ENCODE measurements around the gene TMEM240. TPM values are rescaled to one million over a fixed set of nuclear protein-coding genes. Genes with fewer than 3 reads are reported as not detected.
"Not testable (repeated sequence)": the region's sequence is repeated elsewhere in the genome, so short reads cannot be mapped to it uniquely, and the experiment has no call there.

Gene TMEM240
- total RNA-seq, 1 donor from 2014 or later: 1.4 TPM

- DNase-seq (ENCODE audit: low read depth in 2 of 2): no peak
These were observed 599 bp upstream of the TMEM240 start for GRCh38 chr1:1540818-1541628.

DNA sequence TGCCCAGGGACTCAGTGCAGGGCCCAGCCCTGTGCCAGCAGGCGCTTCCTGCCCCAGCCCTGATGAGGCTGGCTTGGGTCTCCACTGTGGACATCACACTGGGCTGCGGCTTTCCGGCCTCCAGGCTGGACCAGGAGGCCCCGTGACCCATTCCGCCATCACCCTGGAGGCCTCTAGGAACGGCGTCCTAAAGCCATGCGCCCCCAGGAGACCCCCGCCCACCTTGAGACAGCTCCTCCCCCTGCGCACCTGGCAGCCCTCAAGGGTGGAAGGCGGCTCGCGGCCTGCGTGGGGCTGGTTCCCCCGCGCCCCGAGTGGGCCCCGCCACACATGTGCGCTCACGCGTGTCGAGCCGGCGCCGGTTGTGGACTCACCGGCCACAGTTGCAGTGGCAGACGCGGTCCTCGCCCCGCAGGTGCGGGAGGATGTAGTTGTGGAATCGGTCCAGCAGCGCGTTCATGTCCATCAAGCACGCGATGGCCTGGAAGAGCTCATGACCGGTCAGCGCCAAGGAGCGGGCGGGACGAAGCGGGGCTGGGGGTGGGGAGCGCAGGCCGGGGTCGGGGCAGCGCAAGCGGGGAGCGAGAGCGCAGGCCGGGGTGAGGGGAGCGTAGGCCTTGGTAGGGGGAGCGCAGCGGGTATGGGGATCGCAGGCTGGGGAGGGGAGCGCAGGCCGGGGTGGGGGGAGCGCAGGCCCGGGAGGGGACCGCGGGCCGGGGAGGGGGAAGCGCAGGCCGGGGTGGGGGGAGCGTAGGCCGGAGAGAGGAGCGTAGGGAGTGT is 924 bp downstream of the TMEM240 start:
- peak; percentile 50 to 57 for DNase-seq (ENCODE audit: low read depth in 2 of 2)

- no peak for DNase-seq (ENCODE audit: low read depth in 2 of 2)
These were observed 1.5 kb downstream of the TMEM240 start for GRCh38 chr1:1538989-1539309.

- DNase-seq (ENCODE audit: low read depth in 2 of 2): no peak
These were observed 2.1 kb downstream of the TMEM240 start for GRCh38 chr1:1538334-1538733.

DNA sequence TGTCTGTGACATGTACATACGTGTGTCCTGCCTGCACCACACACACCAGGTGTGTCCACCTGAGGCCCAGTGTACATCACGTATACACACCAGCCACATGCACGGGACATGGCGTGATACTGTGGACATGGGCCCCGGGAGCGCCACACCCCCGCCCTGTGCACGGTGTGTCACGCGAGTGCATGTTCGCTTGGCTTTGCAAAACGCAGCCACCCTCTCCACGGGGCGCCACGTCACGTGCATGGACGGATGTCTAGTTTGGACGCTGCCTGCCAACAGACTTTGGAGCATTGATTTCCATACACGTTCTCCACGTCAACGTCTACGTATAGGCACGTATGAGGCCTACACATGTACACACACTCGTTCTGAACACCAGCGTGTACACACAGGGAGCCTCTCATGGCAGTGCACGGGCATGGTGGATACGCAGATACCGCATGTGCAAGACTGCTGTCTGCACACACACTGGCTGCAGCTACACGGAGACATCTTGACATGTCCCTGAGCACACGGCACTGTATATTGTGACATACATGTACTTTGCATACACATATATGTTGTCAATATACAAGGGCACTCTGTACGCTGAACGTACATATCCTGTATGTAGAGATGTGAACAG is 2.7 kb downstream of the TMEM240 start:
- DNase-seq (ENCODE audit: low read depth in 2 of 2): no peak

DNA sequence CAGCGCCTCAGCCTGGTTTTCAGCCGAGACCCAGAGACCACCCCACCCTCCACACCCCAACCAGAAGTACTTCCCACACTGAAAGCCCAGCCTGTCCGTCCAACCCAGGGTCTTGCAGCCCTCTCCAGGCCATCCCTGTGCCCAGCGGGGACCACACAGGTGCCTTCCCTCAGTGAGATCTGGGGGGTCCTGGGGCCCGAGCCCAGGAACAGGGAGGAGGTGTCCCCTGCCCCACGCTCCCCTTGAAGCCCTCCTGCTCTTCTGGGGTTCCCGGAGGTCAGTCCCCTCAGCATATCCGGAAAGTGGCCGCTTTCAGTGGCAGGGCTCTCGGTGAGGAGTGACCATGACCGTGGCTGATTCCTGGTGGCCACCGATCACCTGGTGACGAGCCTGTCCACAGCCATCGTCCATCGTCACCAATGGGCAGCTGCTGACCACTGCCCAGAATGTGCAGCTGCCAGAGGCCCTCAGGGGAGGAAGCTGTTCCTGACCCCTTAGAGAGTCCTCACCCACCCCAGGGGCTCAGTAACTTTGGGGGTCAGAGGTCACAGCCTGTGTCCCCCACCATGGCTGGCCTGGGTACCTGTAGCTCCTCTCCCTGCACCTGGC is 3.4 kb downstream of the TMEM240 start:
- DNase-seq (ENCODE audit: low read depth in 2 of 2): no peak

DNA sequence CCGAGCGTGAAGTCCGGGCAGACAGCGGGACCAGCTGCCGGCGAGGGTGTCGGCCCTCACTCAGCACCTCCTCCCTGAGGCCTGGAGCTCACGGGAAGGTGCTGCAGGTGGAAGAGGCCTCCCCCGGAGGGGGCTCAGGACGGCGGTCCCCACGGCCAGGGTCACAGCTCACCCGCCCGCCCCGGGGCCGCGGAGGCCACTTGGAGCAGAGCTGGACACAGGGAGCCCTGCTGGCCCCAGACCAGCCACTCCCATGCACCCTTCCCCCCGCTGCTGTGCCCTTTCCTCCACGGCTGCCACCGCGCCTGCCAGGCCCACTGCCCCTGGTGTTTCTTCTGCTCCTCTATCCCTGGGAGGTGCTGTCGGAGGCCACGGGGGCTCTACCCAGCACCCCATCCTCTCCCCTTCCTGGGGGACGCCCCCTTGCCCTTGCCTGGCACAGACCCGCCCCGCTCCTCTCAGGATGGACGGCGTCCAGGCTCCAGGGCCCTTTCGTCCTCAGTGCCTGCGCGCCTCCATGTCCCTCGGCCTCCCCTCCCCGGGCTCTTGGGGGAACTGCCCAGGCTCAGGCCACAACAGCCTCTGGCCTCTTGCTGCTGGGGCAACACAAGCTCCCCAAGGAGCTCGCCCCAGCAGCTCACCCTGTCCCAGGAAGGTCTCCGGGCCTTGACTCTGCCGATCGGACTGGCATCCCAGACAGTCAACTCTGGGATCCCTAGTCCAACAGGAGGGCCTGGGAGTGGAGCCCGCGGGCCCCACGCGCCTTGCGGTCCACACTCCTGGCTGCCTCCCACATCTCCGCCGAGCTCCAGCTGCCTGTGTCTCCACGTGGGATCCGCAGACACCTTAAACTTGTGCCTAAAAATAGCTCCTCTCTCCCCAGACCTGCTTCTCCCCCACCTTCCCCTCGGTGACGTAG is 4.1 kb downstream of the TMEM240 start:
- no peak for DNase-seq (ENCODE audit: low read depth in 2 of 2)

DNA sequence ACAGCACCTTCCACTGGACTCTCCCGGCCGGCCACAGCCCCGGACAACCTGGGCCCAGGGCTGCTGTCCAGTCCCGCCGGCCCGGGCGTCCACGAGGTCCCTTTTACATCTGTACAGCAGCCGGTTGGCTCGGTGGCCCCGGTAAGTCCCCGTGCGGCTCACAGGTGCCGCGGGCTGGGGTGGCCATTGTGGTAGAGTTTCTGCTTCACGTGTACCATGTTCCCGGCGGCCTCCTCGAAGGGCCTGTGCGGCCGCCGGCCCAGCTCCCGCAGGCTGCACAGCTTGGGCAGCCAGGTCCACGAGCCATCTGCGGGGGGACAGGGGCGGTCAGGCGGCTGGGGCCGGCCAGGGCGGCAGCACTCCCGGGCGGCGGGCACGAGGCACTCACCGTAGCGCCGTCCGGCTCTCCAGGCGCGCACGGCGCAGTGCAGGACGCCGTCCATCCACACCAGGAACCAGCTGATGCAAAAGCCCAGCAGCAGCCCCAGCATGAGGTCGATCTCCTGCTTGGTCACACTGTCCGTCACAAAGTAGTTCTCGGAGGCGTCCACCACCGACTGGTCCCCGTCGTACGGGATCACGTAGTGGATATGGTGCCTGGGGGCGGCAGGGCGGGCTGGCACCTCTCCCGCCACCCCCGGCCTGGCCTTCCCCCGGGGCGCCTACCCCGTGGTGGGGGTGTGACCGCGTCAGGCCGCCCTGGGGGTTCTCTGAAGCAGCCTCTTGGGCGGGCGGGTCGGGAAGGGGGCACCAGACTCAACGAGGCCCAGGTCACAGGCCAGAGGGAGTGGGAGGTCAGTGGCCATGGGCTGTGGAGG is 5.0 kb downstream of the TMEM240 start:
- no peak for DNase-seq (ENCODE audit: low read depth in 2 of 2)

DNA sequence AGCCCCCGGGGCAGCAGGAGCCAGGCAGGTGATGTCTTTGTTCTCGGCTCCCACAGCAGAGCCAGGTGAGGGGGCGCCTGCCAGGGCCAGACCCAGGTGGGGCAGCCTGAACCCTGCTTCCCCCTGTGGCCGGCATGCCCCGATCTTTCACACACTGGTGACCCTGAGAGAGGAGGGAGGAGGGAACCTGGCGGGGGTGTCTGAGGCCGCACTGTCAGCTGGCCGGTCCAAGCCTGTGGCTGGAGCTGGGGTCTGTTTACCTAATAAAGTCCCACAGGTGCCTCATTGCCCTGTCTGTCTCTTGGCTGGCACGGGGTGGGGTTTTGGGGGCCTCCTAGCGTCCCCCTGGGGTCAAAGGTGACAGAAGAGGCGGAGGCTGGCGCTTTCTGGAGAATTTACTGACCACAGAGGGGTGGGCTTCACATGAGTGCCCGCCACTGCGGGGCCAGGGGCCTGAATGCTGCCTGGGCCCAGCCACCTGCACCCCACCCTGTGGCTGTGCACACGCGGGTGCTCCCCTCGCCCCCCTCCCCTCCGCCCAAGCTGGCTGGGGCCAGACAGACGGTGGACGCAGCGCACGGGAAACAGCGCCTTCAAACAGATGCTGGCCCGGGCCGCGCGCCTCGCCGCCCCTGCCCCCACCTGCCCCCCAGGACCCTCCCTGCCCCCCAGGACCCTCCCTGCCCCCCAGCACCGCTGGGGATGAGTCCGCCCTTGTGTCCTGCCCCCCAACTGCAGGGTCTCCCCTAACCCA is 5.8 kb downstream of the TMEM240 start:
- DNase-seq (ENCODE audit: low read depth in 2 of 2): no peak

DNA sequence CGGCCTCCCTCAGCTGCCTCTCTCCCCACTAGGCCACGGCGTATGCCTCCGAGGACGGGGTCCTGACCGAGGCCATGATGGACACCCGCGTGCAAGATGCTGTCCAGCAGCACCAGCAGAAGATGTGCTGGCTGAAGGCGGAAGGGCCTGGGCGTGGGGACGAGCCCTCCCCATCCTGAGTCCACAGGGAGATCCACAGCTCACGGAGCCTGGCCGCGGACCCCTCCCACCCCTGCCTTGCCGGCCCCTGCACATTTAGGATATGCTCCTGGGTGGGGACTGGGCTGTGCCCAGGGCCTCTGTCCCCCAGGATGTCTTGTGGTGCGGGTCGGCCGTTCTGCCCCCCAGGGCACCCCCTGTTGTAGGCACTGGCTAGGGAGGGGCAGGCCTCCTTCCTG is 6.5 kb downstream of the TMEM240 start:
- not testable (repeated sequence) for DNase-seq (ENCODE audit: low read depth in 2 of 2)

DNA sequence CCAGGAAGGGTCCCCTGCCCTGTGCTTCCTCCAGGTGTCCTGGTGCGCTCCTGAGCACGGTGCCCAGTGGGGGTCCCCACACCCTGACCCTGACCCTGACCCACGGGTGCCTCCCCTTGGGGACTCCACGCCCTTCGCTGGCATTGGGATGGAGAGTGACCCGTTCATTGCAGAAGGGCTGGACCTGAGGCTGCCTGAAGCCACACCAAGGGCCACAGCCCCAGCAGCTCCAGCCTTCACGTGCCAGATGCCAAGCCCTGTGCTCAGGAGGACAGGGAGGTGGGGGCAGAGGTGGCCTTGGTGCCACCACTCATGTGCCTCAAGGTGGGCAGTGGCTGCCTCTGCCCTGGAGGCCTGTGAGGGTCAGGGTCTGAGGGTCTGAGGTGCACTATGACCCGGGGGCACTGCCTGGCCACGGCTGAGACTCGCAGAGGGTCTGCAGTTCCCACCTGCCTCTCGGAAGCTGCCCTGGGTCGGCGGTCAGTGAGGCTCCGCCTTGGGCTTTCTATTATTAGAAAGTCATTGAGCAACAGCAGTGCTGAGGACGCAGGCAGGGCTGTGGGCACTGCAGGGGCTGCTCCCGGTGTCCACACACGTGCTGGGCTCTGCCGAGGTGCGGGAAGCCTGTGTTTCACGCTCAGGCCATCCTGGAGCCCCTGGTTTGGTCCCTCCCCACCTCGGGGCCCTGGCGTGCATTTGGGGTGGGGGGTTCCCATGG is 7.1 kb downstream of the TMEM240 start:
- DNase-seq (ENCODE audit: low read depth in 2 of 2): not testable (repeated sequence)

GRCh38 chr1:1531947-1532346 is 8.5 kb downstream of the TMEM240 start:
- no peak for DNase-seq (ENCODE audit: low read depth in 2 of 2)

GRCh38 chr1:1529936-1530335 is 10.5 kb downstream of the TMEM240 start:
- no peak for DNase-seq (ENCODE audit: low read depth in 2 of 2)

DNA sequence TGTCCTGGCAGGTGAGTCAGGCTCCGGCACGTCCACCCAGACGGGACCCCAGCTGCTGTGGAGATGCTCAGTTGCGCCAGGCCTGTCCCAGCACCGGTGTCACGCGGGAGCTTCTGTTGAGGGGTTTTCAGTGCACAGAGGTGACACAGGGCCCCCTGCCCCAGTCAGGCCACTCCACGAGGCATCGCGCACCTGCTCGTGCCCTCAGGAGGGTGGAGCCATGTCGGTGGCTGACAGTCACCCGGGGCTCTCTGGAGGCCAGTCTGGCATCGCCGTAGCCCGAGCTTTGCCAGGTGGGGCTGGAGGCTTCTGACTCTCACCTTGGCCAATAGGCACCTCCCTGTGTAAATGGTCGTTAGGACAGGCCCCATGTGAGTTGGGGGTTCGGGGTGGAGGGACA is 11.1 kb downstream of the TMEM240 start:
- no peak for DNase-seq (ENCODE audit: low read depth in 2 of 2)

GRCh38 chr1:1528301-1529267 is 11.8 kb downstream of the TMEM240 start:
- DNase-seq (ENCODE audit: low read depth in 2 of 2): no peak

DNA sequence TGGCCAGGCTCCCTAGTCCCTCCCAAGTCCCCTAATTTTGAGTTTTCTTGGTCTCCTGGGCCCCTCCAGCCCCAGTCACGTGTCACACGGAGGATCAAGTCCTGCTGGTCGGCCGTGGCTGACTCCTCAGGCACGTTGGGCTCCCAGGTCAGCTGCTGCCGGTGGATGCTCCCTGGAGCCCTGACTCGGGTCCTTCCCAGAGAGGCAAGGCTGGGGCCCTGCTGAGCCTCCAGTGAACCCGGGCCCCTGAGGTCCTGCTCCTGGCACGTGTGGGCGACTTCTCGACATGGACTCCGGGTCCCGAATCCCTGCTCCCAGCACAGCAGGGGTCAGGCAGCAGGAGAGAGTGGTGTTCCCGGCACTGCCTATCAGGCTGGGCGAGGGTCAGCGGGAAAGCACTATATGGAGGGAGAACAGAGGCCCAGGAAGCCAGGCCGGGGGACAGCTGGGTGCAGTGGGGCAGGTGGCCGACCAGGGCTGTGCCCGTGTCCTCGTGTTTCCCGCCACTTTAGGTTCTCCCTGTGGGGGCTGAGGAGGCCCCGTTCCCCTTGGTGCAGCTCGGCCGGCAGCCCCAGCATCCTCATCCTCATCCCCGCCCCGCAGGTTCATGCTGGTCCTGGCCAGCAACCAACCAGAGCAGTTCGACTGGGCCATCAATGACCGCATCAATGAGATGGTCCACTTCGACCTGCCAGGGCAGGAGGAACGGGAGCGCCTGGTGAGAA is 13.2 kb downstream of the TMEM240 start:
- no peak for DNase-seq (ENCODE audit: low read depth in 2 of 2)

- DNase-seq (ENCODE audit: low read depth in 2 of 2): not testable (repeated sequence)
These were observed 13.9 kb downstream of the TMEM240 start for GRCh38 chr1:1526476-1526875.

All from lung microvascular endothelial cell (primary cell).